Thyroid gland (tissue), 4 donors: Measurements from ENCODE around the gene KANSL1. TPM values are rescaled to one million over a fixed set of nuclear protein-coding genes. Genes with fewer than 3 reads are reported as not detected.

Experiments used
- DNase-seq, 2 donors: peaks; one replicate each; pipeline ENCODE4 v3.0.0-alpha.2; 2019
- H3K27ac ChIP-seq, 3 donors: fragments of 200-600 bp; sonication (generic); 1 replicate in 2 of 3; 2 replicates in 1 of 3; pipeline ENCODE4 v1.5.1; 2016 to 2019; ENCODE audit warnings: mild to moderate bottlenecking in 1 of 3, moderate library complexity in 1 of 3
- H3K27me3 ChIP-seq: fragments of 200-600 bp; sonication (generic); one replicate; pipeline ENCODE4 v1.5.1; 2019
- H3K36me3 ChIP-seq, 2 donors: fragments of 200-600 bp; sonication (generic); one replicate each; pipeline ENCODE4 v1.5.1; 2016 to 2019
- H3K4me1 ChIP-seq, 2 donors: fragments of 200-600 bp; sonication (generic); one replicate each; pipeline ENCODE4 v1.5.1; 2017 to 2019
- H3K4me3 ChIP-seq, 3 donors: fragments of 200-600 bp; sonication (generic); replicated peaks in 1 of 3; 1 replicate in 2 of 3; 2 replicates in 1 of 3; pipeline ENCODE4 v1.5.1; 2016; ENCODE audit warnings: mild to moderate bottlenecking in 1 of 3
- H3K9me3 ChIP-seq: fragments of 200-600 bp; sonication (generic); one replicate; pipeline ENCODE4 v1.5.1; 2017
- POLR2A ChIP-seq, 2 donors: fragments of 450-650 bp; IDR thresholded peaks; one replicate each; pipeline ENCODE4 v1.6.1; 2017; ENCODE audit warnings: antibody characterized with exemption in 2 of 2, mild to moderate bottlenecking in 2 of 2, moderate library complexity in 1 of 2
- WGBS, 2 donors: methylation state at CpG; one replicate each; pipeline ENCODE4 v1.1.5; 2017; 5-methylcytosine and 5-hydroxymethylcytosine counted together
- intact Hi-C: fragments of 100-400 bp; cut with DNase I; formaldehyde crosslinking; loops from one replicate; pipeline ENCODE4 v1.15.1; 2023
- total RNA-seq, 4 donors: library from RNA; depleted of rRNA; stranded (reverse); fragments of >200 nt; gene quantifications; one replicate each; pipeline ENCODE4 v1.2.3, GENCODE V29; 2016
- TF ChIP-seq, protein P1 (sequence below), 6 experiments: fragments of 200-600 bp in 3 of 6; fragments of 450-650 bp in 3 of 6; sonication (generic) in 3 of 6; IDR thresholded peaks; one replicate each; pipeline ENCODE4 v1.5.1; 2016 to 2019; ENCODE audit warnings: antibody characterized with exemption in 6 of 6, mild to moderate bottlenecking in 2 of 6, inconsistent platforms in 1 of 6, moderate library complexity in 1 of 6

The KANSL1 gene
- total RNA-seq, 4 donors from 2014 or later, result 90.7 to 209 (median 124) TPM

DNA sequence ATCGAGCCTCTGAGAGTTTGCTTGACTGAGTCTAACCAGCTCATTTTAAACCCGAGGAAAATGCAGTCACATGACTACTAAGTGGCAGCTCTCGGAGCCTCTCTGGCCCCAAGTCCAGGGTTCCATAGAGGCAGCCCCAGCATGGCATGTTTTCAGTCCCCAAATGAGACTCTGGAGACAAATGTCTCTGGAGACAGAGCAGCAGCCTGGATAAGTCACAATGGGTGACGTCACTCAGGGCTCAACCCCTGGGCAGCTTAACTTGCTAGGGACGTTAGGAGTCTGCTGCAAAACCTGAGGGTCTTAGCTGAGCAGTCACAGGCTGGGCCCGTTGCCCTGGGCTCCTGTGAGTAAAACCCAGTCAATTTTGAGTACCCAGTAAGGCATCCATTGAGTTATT is 201.1 kb downstream of the KANSL1 start:
- H3K27me3 ChIP-seq, result no peaks in the 10 kb centered on the region
- no peak overlapping the region for H3K27ac ChIP-seq
- no peaks in the 10 kb centered on the region for H3K36me3 ChIP-seq
- intact Hi-C loops, result no loop called here
- WGBS, 2 donors, result 62 to 65% methylated on average over 6 of the region's 6 CpGs
- H3K4me3 ChIP-seq, result no peak overlapping the region
- H3K4me1 ChIP-seq, result no peaks in the 10 kb centered on the region
- no peak for DNase-seq
- no peak for TF ChIP-seq POLR2A (IDR thresholded peaks at IDR 0.05)
- TF ChIP-seq, protein P1, sequence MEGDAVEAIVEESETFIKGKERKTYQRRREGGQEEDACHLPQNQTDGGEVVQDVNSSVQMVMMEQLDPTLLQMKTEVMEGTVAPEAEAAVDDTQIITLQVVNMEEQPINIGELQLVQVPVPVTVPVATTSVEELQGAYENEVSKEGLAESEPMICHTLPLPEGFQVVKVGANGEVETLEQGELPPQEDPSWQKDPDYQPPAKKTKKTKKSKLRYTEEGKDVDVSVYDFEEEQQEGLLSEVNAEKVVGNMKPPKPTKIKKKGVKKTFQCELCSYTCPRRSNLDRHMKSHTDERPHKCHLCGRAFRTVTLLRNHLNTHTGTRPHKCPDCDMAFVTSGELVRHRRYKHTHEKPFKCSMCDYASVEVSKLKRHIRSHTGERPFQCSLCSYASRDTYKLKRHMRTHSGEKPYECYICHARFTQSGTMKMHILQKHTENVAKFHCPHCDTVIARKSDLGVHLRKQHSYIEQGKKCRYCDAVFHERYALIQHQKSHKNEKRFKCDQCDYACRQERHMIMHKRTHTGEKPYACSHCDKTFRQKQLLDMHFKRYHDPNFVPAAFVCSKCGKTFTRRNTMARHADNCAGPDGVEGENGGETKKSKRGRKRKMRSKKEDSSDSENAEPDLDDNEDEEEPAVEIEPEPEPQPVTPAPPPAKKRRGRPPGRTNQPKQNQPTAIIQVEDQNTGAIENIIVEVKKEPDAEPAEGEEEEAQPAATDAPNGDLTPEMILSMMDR (IDR thresholded peaks at IDR 0.05), result no peak
- no peaks in the 10 kb centered on the region for H3K9me3 ChIP-seq

- H3K9me3 ChIP-seq, result no peaks in the 10 kb centered on the region
- no peaks in the 10 kb centered on the region for H3K4me1 ChIP-seq
- no peaks in the 10 kb centered on the region for H3K27me3 ChIP-seq
- no peaks in the 10 kb centered on the region for H3K36me3 ChIP-seq
- 81 to 88% methylated on average over 2 to 10 of the region's 10 CpGs for WGBS, 2 donors
- intact Hi-C loops, result no loop called here
- no peak overlapping the region for H3K4me3 ChIP-seq
- TF ChIP-seq, protein P1 (IDR thresholded peaks at IDR 0.05), result no peak
- no peak for TF ChIP-seq POLR2A (IDR thresholded peaks at IDR 0.05)
- no peak for DNase-seq
- no peak overlapping the region for H3K27ac ChIP-seq
Observed at GRCh38 chr17:45991341-45991740, 201.9 kb downstream of the KANSL1 start.

DNA sequence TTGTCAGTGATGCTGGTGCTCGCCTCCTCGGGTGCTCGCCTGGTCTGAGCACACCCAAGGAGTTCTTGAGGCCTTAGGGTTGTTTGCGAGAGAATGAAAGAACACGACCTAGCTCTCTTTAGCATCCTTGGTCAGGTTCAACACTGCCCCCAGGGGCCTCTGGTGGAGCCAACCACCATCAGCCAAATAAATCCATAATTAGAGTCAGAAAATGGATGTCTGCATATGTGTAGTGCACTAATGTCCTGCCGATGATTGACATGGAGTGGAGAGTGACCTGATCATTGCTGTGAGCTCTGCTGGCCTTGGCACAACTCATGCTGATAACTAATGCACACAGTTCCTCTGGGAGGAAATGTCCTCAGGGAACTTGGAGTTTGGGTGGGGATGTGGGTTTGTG is 202.3 kb downstream of the KANSL1 start:
- Histone ChIP-seq H3K4me3 (no peak overlapping the region), H3K27me3 (no peaks in the 10 kb centered on the region), H3K36me3 (no peaks in the 10 kb centered on the region), H3K9me3 (no peaks in the 10 kb centered on the region), H3K4me1 (no peaks in the 10 kb centered on the region), H3K27ac (no peak overlapping the region)
- no peak for DNase-seq
- WGBS, 2 donors, result 85 to 86% methylated on average over 6 of the region's 6 CpGs
- intact Hi-C loops, result no loop called here
- TF ChIP-seq, protein P1 (IDR thresholded peaks at IDR 0.05), result no peak
- no peak for TF ChIP-seq POLR2A (IDR thresholded peaks at IDR 0.05)

- H3K4me1 ChIP-seq, result no peaks in the 10 kb centered on the region
- no peaks in the 10 kb centered on the region for H3K27me3 ChIP-seq
- no peak overlapping the region for H3K4me3 ChIP-seq
- H3K36me3 ChIP-seq, result no peaks in the 10 kb centered on the region
- no peak for DNase-seq
- no peak overlapping the region for H3K27ac ChIP-seq
- no peak for TF ChIP-seq POLR2A (IDR thresholded peaks at IDR 0.05)
- TF ChIP-seq, protein P1 (IDR thresholded peaks at IDR 0.05), result no peak
- WGBS, 2 donors, result 78 to 86% methylated on average over 3 of the region's 3 CpGs
- intact Hi-C loops, result no loop called here
- H3K9me3 ChIP-seq, result no peaks in the 10 kb centered on the region
Observed at GRCh38 chr17:45989759-45990158, 203.5 kb downstream of the KANSL1 start.

- H3K27ac ChIP-seq, result no peak overlapping the region
- intact Hi-C loops, result no loop called here
- 78 to 82% methylated on average over 5 of the region's 5 CpGs for WGBS, 2 donors
- TF ChIP-seq, protein P1 (IDR thresholded peaks at IDR 0.05), result no peak
- TF ChIP-seq POLR2A (IDR thresholded peaks at IDR 0.05), result no peak
- no peaks in the 10 kb centered on the region for H3K9me3 ChIP-seq
- DNase-seq, result no peak
- H3K36me3 ChIP-seq, result no peaks in the 10 kb centered on the region
- no peak overlapping the region for H3K4me3 ChIP-seq
- H3K27me3 ChIP-seq, result no peaks in the 10 kb centered on the region
- no peaks in the 10 kb centered on the region for H3K4me1 ChIP-seq
Observed at GRCh38 chr17:45987706-45988105, 205.5 kb downstream of the KANSL1 start.
